HG02759 (cell line): ENCODE data around the gene ALX3.

Source experiments
- ATAC-seq: cut with Tn5 transposase; IDR thresholded peaks from one replicate; pipeline ENCODE4 v1.9.1; 2021; ENCODE audit warnings: mild to moderate bottlenecking, moderate library complexity; ENCODE audit not compliant: unreplicated experiment

ALX3 gene

GRCh38 chr1:110070671-110071242 lies at the start of gene ALX3:
Gene ALX3 (minus strand): TSS chr1:110070672. CDS start chr1:110070612, 60 bp downstream.
- ATAC-seq: no peak

DNA sequence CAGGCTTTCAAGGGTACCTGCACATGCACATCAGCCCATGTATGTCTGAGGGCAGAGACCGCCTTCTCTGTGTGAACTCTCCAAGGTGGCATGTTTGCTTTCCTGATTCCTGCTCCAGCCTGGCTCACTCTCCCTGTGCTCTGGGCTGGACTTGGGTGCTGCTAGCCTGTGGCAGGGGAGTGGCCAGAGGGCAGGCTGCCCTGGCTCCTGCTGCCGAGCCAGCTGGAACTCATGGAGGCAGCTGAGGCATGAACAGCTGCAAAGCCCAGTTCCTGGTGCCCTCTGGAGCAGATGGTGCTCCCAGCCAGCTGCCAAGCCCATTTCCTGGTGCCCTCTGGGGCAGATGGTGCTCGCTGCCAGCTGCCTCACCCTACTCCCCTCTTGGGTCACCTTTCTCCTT lies 49.4 kb upstream of the ALX3 start:
- ATAC-seq: no peak

- ATAC-seq: no peak
These were observed 48.3 kb upstream of the ALX3 start for GRCh38 chr1:110118636-110119396.

DNA sequence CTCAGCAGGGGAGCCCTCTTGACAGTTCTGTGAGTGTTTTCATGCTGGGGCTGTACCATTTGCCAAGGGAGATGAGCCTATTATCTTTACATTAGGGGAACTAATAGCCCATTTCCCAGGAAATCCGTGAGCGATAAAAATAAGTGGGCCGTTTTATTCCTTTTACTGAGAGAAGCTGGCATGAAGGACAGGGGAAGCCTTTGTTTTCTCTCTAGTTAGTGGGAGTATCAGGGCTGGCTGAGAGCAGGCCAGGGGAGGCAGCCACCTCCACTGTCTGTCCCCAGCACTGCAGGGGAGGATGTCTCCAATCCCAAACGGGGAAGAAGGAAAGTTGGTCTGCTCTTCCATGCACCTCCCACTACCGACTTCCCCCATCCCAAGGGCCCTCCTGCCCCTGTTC lies 44.3 kb upstream of the ALX3 start:
- no peak for ATAC-seq

DNA sequence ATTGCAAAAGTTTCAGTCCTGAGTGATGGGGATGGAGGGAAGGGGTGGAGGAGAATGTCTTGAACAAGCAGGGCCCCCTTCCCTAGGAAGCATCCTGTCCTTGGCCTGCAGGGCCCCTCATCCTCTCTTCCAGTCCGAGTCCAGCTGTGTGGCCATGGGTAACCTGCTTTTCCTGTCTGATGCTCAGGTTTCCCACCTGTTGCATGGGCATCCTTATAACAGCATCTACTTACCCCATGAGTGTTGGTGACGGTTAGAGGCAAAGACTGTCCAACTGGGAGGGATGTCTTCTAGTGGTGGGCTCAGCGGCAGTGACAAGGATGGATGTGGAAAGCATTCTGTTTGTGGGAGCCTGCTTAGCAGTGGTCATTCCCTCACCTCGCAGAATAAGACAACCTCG lies 43.7 kb upstream of the ALX3 start:
- ATAC-seq: no peak

DNA sequence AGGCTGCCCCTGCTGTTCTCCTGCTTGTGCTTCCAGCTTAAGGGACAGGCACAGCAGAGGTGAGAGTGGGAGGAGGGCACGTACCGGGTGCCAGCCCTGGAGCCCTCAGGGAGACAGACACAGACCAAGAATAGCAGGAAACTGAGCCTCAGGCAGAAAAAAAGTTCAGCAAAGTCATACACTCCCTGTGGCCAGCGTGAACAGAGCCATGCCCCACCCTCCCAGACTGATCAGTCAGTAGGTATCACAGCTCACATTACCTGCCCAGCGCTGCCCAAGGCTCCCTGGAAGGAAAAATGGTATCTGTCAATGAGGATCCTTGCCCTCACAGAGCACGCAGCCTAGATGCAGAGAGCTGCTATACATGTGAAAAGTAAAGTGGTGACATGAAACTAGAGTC lies 43.1 kb upstream of the ALX3 start:
- no peak for ATAC-seq

- ATAC-seq: no peak
These were observed 42.2 kb upstream of the ALX3 start for GRCh38 chr1:110112656-110113055.

DNA sequence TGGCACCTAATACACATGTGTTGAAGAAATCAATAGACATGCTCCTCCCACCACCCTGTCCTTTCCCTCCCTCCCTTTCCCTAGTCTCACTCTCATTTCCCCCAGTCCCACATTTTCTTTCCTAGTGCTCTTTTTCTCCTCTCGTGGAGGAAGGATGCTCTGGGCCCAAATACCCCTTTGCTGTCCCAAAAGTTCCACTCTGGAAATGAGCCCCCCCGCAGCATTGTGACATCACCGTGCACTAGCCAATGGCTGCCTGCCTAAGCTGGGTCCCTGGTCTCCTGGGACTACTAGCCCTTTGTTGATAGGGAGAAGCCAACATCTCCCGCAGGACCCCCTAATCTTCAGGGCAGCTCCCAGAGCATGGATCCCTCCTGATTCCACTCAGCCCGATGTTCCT lies 41.7 kb upstream of the ALX3 start, which contains the start of gene UBL4B:
UBL4B (plus strand) TSS at position 301 of the 400 bp plus-strand sequence; CDS start at position 393, 92 bp downstream.
- no peak for ATAC-seq

DNA sequence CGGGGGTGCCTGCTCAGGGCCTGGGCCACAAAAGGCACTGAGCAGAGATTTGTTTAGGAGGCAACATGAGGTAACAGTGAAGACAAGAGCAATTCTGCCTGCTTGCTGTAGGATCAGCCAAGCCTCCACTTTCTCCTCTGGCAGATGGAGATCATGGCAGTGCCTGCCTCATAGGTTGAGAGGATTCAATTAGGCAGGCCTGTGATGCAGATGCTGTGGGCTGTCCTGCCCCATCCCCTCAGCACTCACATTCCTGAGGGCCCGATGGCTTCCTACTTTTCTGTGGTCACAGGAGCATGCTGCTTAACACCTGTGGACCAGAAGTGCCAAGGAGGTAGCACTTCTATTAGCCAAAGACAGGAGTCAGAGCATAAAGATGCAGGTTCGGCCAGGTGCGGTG lies 40.6 kb upstream of the ALX3 start:
- no peak for ATAC-seq

- ATAC-seq: no peak
These were observed 37.5 kb upstream of the ALX3 start for GRCh38 chr1:110107867-110108469.

- ATAC-seq: peak; percentile 69
These were observed 35.8 kb upstream of the ALX3 start for GRCh38 chr1:110106013-110106941.

GRCh38 chr1:110102081-110102480 lies 31.6 kb upstream of the ALX3 start:
- no peak for ATAC-seq

- no peak for ATAC-seq
These were observed 29.9 kb upstream of the ALX3 start for GRCh38 chr1:110100335-110100734.

- no peak for ATAC-seq
These were observed 28.0 kb upstream of the ALX3 start for GRCh38 chr1:110098222-110099026.

DNA sequence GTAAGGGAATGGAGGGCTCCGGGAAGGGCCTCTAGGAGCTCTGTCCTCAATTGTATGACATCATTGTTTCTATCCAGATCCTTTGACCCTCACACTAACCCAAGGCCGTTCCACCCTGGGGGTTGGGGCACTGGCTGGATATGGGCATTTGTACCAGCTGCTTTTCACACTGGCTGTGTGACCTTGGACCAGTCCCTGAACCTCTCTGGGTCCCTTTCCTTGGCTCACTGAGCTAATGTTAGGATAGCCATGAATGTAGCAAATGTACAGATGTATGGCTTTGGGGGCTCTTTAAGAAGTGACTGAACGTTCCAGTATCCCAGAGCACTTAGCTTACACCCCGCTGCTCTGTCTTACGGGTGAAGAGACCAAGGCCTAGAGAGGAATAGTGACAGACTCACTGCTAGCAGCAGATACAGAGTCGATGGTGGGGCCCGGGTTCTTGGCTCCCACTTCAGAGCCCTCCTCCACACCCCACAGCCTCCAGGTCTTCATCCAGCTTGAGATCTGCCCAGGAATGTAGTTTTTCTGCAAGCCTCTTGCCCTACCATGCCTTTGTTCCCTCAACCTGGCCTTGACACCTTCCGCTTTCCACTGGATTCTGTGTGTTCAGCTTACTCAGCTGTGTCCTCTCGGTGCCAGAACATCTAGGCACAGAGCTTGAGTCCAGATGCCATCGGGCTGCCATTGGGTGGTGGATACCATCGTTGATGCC lies 27.2 kb upstream of the ALX3 start:
- no peak for ATAC-seq

DNA sequence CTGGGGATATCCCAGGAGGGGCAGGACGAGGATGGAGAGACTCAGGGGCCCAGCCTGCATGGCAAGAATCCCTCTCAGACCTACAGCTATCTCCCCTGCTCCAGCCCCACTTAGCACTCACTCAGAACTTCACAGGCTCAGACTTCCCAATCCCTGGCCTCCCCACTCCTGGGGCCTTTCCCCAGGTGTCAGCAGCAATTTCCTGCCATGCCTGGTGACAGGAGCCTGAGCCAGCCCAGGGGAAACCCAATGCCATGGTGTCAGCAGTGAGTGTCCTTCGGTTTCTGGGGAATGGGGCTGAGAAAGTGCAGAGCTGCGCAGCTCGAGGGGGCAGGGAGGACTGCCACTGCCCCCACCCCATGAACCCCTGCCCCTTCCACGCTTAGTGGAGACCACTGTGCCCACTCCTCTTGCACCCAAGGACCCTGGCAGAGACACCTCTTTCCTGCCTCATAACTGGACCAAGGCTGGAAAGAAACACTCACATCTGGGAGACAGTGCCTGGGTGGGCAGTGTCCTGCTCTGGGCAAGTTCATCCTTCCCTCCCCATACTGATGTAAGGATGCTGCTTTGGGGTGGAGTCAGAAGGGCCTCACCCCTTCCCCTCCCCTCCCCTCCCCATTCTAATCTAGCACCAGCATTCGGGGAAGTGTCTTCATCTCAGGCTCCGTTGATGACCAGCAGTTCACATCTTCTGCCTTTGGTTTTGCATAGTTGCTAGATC lies 24.6 kb upstream of the ALX3 start:
- ATAC-seq: no peak

GRCh38 chr1:110092991-110093390 lies 22.5 kb upstream of the ALX3 start:
- no peak for ATAC-seq

DNA sequence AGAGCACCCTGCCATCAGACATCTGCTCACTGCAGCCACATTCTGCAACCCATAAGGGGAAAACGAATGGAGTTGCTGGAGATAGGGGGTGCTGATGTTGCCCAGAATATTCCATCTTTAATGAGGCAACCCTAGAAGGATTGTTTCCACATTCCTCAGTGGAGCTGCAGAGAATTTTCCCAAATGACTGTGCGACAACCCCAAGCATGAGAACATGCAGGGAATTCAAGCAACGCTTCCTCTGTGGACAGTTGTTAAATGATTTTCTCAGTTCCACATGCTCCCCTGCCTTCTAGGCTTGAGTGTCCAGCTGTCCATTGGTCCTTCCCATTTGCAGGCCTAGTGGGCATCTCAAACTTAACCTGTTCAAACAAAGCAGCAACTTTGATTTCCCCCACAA lies 21.3 kb upstream of the ALX3 start:
- no peak for ATAC-seq

DNA sequence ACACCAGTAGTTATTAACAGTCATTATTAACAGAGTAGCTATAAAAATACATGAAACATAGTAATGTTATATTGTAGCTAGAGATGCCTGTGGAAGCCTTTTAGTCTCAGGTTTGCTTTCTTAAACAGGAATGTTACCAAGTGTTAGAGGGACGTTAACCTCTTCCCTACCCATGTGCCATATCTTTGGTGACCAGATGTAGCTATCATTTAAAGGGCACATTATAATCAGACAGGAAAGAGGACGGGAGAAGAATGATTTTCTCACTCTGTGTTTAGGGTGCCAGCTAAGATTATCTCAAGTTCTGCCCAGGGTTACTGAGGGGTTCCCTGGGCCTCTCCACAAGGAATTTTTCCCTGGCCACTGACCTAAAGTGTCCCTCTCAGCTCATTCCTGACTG lies 20.9 kb upstream of the ALX3 start:
- ATAC-seq: no peak
